GM12878 (cell line): ENCODE measurements around the gene TGFB1I1. TPM values are rescaled to one million over a fixed set of nuclear protein-coding genes. Genes with fewer than 3 reads are reported as not detected.

Experiments
- HDAC2 ChIP-seq: fragments of 200-600 bp; sonication (generic); IDR thresholded peaks from 2 replicates; pipeline ENCODE4 v1.6.1; 2017
- KAT2A ChIP-seq: conservative IDR thresholded peaks from 2 replicates; pipeline ENCODE4 v1.6.1; 2011; ENCODE audit warnings: low read depth, low read length; ENCODE audit not compliant: control insufficient read depth
- NFYB ChIP-seq: IDR thresholded peaks from 2 replicates; pipeline ENCODE4 v1.6.1; 2011; ENCODE audit warnings: low read depth, mild to moderate bottlenecking, low read length, improper control_type of control experiment, moderate library complexity; ENCODE audit not compliant: insufficient read depth
- RELA ChIP-seq: fragments of 450-650 bp; IDR thresholded peaks from 2 replicates; pipeline ENCODE4 v1.8.0; 2014; ENCODE audit warnings: borderline replicate concordance; ENCODE audit not compliant: partially characterized antibody
- SUZ12 ChIP-seq: fragments of 200-600 bp; sonication (generic); IDR thresholded peaks from one replicate; pipeline ENCODE4 v1.6.1; 2018; ENCODE audit warnings: antibody characterized with exemption, mild to moderate bottlenecking; ENCODE audit not compliant: unreplicated experiment
- TCF3 ChIP-seq: IDR thresholded peaks from 2 replicates; pipeline ENCODE4 v1.6.1; 2012; ENCODE audit warnings: low read depth, mild to moderate bottlenecking, low read length, borderline replicate concordance; ENCODE audit not compliant: insufficient read depth
- polyA plus RNA-seq, 11 experiments: library from polyadenylated mRNA; depleted of rRNA in 4 of 11; unstranded in 6 of 11; stranded (reverse) in 5 of 11; fragments of >200 nt; fragmentation: Nextera tagmentation in 4 of 11; fragmentation: Illumina TruSeq in 1 of 11; extraction: Ambion mirVana in 4 of 11; extraction: Trizol in 1 of 11; gene quantifications; 1 replicate in 1 of 11; 2 replicates in 10 of 11; pipeline versions ENCODE4 v1.2.1 to v1.2.3, GENCODE V29; 2011 to 2016; ENCODE audit warnings: inconsistent platforms in 2 of 11, missing spikeins in 2 of 11, low read depth in 1 of 11
- total RNA-seq, 4 experiments: library from RNA; depleted of rRNA in 3 of 4; stranded (reverse); fragments of >200 nt in 3 of 4; fragmentation: Illumina TruSeq in 1 of 4; extraction: Trizol in 1 of 4; gene quantifications; 2 replicates each; pipeline versions ENCODE4 v1.2.1 to v1.2.3, GENCODE V29; 2013 to 2021
- TF ChIP-seq, protein P1 (sequence below): fragments of 450-650 bp; formaldehyde crosslinking; IDR thresholded peaks from 2 replicates; pipeline ENCODE4 v1.4.0; 2020; ENCODE audit warnings: mild to moderate bottlenecking, moderate library complexity
- TF ChIP-seq, protein P2 (sequence below): IDR thresholded peaks from 2 replicates; pipeline ENCODE4 v1.6.1; 2012; ENCODE audit warnings: low read depth, low read length, improper control_type of control experiment

TGFB1I1 gene
- total and polyA plus RNA-seq, 10 of the 15 experiments (the other 5 are each of a cell fraction or from before 2014, with no cell fraction given): 0.13 to 2.3 (median 0.41) TPM; not detected in 2

DNA sequence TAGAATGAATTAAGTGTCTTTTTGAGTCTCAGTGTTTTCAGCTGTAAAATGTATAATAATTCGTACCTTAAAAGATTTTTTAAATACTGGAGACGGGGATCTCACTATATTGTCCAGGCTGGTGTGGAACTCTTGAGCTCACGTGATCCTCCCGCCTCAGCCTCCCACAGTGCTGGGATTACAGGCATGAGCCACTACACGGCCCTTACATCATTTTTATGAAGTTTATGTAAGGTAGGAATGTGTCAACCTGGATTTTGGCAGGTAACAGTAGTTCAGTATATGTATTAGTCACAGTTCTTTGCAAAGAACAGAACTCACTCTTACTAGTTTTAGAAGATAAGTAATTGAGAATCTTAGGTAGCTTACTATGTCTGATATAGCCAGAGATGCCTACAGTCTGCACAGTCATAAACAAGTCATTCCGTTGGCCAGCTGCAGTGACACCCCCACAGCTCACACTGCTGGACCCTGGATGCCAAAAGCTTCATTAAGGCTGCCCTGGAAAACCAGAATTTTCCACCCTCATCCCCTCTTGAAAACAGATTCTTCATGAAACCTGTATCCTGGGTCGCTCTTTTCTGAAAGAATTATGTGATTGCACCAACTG, 43.2 kb upstream of the TGFB1I1 start (continued):
- TF ChIP-seq, protein P1, sequence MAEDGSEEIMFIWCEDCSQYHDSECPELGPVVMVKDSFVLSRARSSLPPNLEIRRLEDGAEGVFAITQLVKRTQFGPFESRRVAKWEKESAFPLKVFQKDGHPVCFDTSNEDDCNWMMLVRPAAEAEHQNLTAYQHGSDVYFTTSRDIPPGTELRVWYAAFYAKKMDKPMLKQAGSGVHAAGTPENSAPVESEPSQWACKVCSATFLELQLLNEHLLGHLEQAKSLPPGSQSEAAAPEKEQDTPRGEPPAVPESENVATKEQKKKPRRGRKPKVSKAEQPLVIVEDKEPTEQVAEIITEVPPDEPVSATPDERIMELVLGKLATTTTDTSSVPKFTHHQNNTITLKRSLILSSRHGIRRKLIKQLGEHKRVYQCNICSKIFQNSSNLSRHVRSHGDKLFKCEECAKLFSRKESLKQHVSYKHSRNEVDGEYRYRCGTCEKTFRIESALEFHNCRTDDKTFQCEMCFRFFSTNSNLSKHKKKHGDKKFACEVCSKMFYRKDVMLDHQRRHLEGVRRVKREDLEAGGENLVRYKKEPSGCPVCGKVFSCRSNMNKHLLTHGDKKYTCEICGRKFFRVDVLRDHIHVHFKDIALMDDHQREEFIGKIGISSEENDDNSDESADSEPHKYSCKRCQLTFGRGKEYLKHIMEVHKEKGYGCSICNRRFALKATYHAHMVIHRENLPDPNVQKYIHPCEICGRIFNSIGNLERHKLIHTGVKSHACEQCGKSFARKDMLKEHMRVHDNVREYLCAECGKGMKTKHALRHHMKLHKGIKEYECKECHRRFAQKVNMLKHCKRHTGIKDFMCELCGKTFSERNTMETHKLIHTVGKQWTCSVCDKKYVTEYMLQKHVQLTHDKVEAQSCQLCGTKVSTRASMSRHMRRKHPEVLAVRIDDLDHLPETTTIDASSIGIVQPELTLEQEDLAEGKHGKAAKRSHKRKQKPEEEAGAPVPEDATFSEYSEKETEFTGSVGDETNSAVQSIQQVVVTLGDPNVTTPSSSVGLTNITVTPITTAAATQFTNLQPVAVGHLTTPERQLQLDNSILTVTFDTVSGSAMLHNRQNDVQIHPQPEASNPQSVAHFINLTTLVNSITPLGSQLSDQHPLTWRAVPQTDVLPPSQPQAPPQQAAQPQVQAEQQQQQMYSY (CRISPR knock-in tag): no peak
- no peak for TF ChIP-seq RELA
- no peak for TF ChIP-seq NFYB
- no peak for TF ChIP-seq TCF3
- TF ChIP-seq, protein P2, sequence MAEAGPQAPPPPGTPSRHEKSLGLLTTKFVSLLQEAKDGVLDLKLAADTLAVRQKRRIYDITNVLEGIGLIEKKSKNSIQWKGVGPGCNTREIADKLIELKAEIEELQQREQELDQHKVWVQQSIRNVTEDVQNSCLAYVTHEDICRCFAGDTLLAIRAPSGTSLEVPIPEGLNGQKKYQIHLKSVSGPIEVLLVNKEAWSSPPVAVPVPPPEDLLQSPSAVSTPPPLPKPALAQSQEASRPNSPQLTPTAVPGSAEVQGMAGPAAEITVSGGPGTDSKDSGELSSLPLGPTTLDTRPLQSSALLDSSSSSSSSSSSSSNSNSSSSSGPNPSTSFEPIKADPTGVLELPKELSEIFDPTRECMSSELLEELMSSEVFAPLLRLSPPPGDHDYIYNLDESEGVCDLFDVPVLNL: no peak
- TF ChIP-seq KAT2A: no peak
- no peak for TF ChIP-seq SUZ12
- no peak for TF ChIP-seq HDAC2
